Activated naive CD4-positive, alpha-beta T cell treated with anti-CD3 and anti-CD28 coated beads for 36 hours (primary cell): ENCODE data around the gene NRF1. TPM values are rescaled to one million over a fixed set of nuclear protein-coding genes. Genes with fewer than 3 reads are reported as not detected.

ENCODE experiments used
- CTCF ChIA-PET: fragments of 350-600 bp; sonication (Branson Sonifier 250); formaldehyde crosslinking; loops from one replicate; lab custom pipeline; 2021; ENCODE audit warnings: antibody characterized with exemption; lab: Charles Lee
- DNase-seq: peaks from one replicate; pipeline ENCODE4 v3.0.0-alpha.2; 2020
- H3K27ac Mint-ChIP-seq: one replicate; pipeline ENCODE4 v1.8.0; 2021; ENCODE audit warnings: mild to moderate bottlenecking, mixed read lengths
- H3K27me3 Mint-ChIP-seq: one replicate; pipeline ENCODE4 v1.8.0; 2021; ENCODE audit warnings: low read depth, mixed read lengths
- H3K36me3 Mint-ChIP-seq: one replicate; pipeline ENCODE4 v1.8.0; 2021; ENCODE audit warnings: low read depth, mixed read lengths
- H3K4me1 Mint-ChIP-seq: one replicate; pipeline ENCODE4 v1.8.0; 2021; ENCODE audit warnings: low read depth, mixed read lengths
- H3K4me3 Mint-ChIP-seq: one replicate; pipeline ENCODE4 v1.8.0; 2021; ENCODE audit warnings: mild to moderate bottlenecking, moderate library complexity, mixed read lengths
- H3K9me3 Mint-ChIP-seq: one replicate; pipeline ENCODE4 v1.8.0; 2021; ENCODE audit warnings: mixed read lengths
- intact Hi-C: fragments of 100-400 bp; cut with micrococcal nuclease; formaldehyde crosslinking; loops from one replicate; pipeline ENCODE4 v1.15.1; 2023
- total RNA-seq, 2 experiments: library from RNA; stranded (reverse); gene quantifications; one replicate each; pipeline ENCODE4 v1.2.3, GENCODE V29; 2021

The NRF1 gene
- total RNA-seq, 2 experiments from 2014 or later: 18.5 to 21.5 TPM

DNA sequence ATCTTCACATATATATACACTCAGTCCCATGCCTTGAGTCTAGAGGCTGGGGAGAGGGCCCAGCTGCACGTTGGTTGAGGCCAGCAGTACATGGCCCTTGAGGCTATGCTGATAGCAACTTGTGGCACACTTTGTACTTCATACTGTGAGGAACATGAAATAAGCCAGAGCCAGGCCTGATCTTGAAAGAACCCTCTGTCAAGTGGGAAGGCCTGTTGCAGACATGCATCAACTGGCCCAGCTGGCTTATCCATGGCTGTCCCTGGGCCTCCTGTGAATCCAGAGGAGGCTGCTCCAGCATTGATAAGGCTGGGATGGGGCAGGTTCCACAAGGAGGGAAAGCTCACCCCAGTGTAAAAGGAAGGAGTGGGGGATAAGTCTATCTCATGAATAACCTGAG is 140.4 kb downstream of the NRF1 start:
- H3K27ac Mint-ChIP-seq: no peak overlapping the region
- H3K4me3 Mint-ChIP-seq: no peak overlapping the region
- H3K4me1 Mint-ChIP-seq: no peaks in the 10 kb centered on the region
- H3K9me3 Mint-ChIP-seq: no peaks in the 10 kb centered on the region
- DNase-seq: no peak
- H3K36me3 Mint-ChIP-seq: peaks cover 13% of the 10 kb centered on the region
- CTCF ChIA-PET: no interaction called here
- intact Hi-C loops: no loop called here
- H3K27me3 Mint-ChIP-seq: no peaks in the 10 kb centered on the region

DNA sequence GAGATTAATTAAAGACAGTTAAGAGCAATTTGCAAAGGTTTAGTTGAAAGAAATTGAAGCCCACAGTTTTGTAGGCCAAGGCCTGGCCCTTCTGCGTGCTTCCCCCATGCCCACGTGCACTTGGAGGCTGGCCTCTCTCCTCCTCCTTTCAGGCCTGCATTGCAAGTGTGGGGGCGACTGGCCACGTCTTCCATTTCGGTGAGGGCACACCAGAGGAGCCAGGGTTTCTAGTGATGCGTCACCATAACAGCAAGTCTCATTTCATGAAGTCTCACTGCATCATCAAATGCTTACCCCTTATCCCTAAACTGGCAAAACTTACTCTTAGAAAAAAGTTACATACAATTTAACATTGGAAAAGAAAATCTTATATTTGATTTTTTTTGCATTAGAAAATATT is 141.2 kb downstream of the NRF1 start:
- H3K4me3 Mint-ChIP-seq: no peak overlapping the region
- H3K27ac Mint-ChIP-seq: no peak overlapping the region
- H3K27me3 Mint-ChIP-seq: no peaks in the 10 kb centered on the region
- H3K36me3 Mint-ChIP-seq: peaks cover 15% of the 10 kb centered on the region
- intact Hi-C loops: no loop called here
- CTCF ChIA-PET: interaction anchor here (0.7 kb wide), 1 partner anchor 385 kb away, joined by 5 read pairs; no protein-coding TSS in a partner anchor
- DNase-seq: no peak
- no peaks in the 10 kb centered on the region for H3K9me3 Mint-ChIP-seq
- H3K4me1 Mint-ChIP-seq: no peaks in the 10 kb centered on the region

DNA sequence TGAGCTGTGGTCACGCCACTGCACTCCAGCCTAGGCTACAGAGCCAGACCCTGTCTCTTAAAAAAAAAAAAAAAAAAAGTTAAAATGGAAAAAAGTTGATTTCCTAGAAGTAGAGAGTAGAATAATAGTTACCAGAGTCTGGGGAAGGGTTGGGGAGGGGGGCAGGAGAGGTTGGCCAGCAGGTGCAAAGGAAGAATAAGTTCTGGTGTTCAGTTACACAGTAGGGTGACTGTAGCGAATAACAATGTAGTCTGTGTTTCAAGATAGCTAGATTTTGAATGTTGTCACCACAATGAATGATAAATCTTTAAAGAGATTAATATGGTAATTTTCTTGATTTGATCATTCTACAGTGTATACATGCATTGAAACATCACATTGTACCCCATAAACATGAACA is 142.9 kb downstream of the NRF1 start:
- H3K27me3 Mint-ChIP-seq: no peaks in the 10 kb centered on the region
- CTCF ChIA-PET: interaction anchor here (0.6 to 0.7 kb wide), 2 partner anchors 12 to 1407 kb away, joined by 3 to 6 read pairs; no protein-coding TSS in a partner anchor
- H3K27ac Mint-ChIP-seq: no peak overlapping the region
- no peak for DNase-seq
- no peaks in the 10 kb centered on the region for H3K9me3 Mint-ChIP-seq
- peaks cover 15% of the 10 kb centered on the region for H3K36me3 Mint-ChIP-seq
- intact Hi-C loops: no loop called here
- H3K4me1 Mint-ChIP-seq: no peaks in the 10 kb centered on the region
- H3K4me3 Mint-ChIP-seq: no peak overlapping the region

DNA sequence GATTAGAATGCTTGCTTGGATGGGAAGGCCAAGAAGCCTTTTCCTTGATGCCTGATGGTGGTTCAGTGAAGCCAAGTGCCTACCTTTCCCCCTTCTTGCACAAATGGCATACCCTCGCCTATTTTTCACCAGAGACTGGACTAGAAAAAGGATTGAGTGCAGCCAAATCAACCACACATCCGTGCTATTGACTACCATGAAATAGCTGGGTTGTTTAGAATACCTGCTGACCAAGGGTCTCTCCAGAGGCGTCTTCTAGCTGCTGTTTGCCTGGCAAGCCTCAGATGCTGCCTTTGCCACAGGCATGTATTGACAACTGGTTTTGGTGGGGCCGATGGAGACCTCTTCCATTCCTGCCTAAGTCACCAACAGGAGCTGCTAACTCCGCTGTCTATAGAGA is 146.5 kb downstream of the NRF1 start:
- H3K9me3 Mint-ChIP-seq: no peaks in the 10 kb centered on the region
- no peak overlapping the region for H3K27ac Mint-ChIP-seq
- intact Hi-C loops: no loop called here
- no peaks in the 10 kb centered on the region for H3K27me3 Mint-ChIP-seq
- no peak overlapping the region for H3K4me3 Mint-ChIP-seq
- H3K36me3 Mint-ChIP-seq: peaks cover 13% of the 10 kb centered on the region
- CTCF ChIA-PET: no interaction called here
- H3K4me1 Mint-ChIP-seq: no peaks in the 10 kb centered on the region
- DNase-seq: no peak

DNA sequence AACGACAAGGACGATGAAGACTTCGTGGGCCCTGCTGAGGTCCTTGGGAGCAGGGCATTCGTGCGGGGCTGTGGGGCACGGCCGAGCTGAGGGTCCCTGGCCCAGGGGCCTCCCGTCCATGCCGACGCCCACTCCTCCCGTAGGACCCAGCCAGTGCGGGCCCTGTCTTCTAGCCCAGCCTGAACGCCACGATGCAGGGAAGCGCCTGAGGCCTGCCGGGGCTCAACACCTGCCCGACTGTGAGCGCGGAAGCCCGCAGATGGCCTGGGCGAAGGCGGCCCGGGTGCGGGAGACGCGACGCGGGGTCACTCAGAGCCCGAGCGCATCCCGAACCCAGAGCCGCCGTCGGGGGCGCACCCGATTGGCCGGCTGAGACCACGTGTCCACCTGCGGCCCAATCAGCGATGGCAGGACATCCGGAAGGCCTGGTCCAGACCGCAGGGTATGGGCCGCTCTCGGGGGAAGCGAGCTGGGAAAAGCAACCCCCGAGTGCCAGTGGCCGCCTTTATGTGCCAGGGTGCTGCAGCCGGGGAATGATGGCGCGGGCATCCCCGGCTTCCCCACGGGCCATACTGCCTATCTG is 151.0 kb downstream of the NRF1 start:
- no peak overlapping the region for H3K27ac Mint-ChIP-seq
- intact Hi-C loops: no loop called here
- no peak overlapping the region for H3K4me3 Mint-ChIP-seq
- CTCF ChIA-PET: interaction anchor here (1.1 kb wide), 1 partner anchor 63 kb away, joined by 3 read pairs; no protein-coding TSS in a partner anchor
- H3K27me3 Mint-ChIP-seq: no peaks in the 10 kb centered on the region
- H3K4me1 Mint-ChIP-seq: no peaks in the 10 kb centered on the region
- H3K36me3 Mint-ChIP-seq: no peaks in the 10 kb centered on the region
- no peaks in the 10 kb centered on the region for H3K9me3 Mint-ChIP-seq
- no peak for DNase-seq

DNA sequence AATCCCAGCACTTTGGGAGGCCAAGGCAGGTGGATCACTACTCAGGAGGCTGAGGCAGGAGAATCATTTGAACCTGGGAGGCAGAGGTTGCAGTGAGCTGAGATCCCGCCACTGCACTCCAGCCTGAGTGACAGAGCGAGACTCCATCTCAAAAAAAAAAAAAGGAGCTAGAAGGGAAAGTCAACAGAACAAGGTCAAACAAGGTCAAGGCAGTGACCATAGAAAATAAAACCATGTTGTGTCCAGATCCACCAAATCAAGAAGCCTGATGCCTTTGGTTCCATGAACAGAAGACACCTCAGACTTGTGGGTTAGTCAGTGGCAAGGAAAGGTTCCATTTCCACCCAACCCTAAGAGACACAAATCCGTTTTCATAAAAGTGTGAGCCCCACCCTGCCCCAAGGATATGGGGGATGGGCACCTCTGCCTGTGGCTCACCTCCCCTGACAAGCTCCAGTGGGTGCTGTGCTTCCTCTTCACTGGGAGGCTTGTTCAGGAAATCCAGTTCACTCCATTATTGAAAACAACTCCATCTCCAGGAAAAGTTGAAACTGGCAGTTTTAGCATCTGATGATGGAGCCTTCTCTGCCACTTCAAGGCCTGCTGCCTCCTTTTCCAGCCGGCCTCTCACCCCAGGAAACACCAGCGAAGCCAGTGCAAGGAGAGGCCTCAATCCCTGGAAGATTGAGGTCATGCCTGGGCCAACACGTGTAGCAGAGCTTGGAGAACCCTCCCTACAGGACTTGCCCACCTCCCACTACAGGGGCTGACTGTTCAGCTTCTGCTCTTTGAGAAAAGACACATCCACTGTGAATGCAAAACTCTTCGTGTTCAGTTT is 152.9 kb downstream of the NRF1 start:
- no peaks in the 10 kb centered on the region for H3K36me3 Mint-ChIP-seq
- DNase-seq: no peak
- intact Hi-C loops: no loop called here
- H3K27ac Mint-ChIP-seq: no peak overlapping the region
- no peaks in the 10 kb centered on the region for H3K27me3 Mint-ChIP-seq
- no peak overlapping the region for H3K4me3 Mint-ChIP-seq
- CTCF ChIA-PET: interaction anchor here (0.6 to 1.5 kb wide), 4 partner anchors 16 to 1497 kb away, joined by 3 to 5 read pairs (median 4); no protein-coding TSS in a partner anchor
- H3K4me1 Mint-ChIP-seq: no peaks in the 10 kb centered on the region
- H3K9me3 Mint-ChIP-seq: no peaks in the 10 kb centered on the region

DNA sequence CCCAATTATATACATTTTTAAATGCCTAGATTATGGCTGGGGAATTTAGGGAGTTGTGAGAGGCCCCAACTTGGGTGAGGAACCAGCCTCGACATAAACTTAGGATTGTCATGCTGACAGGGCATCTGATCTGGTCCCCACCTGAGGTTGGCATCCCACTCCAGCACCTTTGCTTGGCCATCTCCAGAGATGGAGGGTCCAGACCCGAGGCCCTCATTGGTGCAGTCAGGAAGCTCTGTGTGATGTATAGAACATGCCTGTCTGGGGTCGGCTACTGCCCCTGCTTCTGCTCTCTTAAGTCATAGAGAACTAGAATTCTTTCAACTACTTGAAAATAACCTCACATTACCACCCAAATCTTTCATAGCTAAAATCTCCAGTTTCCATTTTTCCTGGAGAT is 153.8 kb downstream of the NRF1 start:
- Mint-ChIP-seq H3K4me3 (no peak overlapping the region), H3K4me1 (no peaks in the 10 kb centered on the region), H3K27ac (no peak overlapping the region), H3K9me3 (no peaks in the 10 kb centered on the region), H3K27me3 (no peaks in the 10 kb centered on the region), H3K36me3 (no peaks in the 10 kb centered on the region)
- CTCF ChIA-PET: interaction anchor here (1.5 kb wide), 1 partner anchor 65 kb away, joined by 4 read pairs; no protein-coding TSS in a partner anchor
- DNase-seq: no peak
- intact Hi-C loops: no loop called here

DNA sequence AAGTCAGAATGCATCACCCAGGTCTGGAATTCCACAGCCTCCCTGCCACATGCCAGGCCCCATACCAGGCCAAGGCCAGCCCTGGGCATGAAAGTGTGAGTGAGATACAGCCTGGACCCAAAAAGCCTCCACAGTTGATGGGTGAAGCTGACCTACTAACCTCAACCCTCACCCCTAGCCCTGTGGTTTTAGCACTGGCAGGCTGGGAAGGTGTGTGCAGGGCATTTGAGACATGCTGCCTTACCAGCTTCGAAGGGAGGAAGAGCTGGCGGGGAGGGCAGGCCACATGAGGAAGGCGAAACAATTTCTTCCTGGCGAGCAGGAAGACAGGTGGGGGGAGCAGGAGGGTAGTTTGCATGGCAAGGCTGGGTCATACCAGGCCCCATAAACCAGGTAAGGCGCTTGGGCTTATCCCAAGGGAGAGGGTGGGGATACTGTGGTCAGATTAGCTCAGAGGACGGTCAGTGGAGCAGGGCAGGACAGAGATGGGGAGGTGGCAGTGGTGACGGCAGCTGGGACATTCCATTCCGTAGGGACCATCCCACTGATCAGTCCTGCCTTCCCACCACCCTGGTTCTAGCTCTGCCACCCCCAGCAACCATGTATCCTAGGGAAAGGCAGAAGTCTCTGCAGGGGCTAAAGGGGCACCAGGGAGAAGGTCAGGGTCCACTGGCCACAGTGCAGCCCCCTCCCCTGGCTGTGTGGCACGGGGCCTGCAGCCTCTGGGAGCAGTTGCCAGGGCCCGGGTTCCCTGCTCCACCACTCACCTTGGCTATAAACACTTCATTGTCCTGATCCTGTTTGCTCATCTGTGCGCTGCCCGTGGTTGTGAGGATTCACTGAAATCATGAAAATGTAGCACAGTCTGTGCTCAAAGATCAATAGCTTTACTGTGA is 155.8 kb downstream of the NRF1 start:
- no peaks in the 10 kb centered on the region for H3K9me3 Mint-ChIP-seq
- H3K27me3 Mint-ChIP-seq: no peaks in the 10 kb centered on the region
- H3K4me1 Mint-ChIP-seq: no peaks in the 10 kb centered on the region
- H3K27ac Mint-ChIP-seq: no peak overlapping the region
- H3K36me3 Mint-ChIP-seq: no peaks in the 10 kb centered on the region
- no peak for DNase-seq
- intact Hi-C loops: no loop called here
- H3K4me3 Mint-ChIP-seq: no peak overlapping the region
- CTCF ChIA-PET: interaction anchor here (0.5 to 1.6 kb wide), 2 partner anchors 10 to 13 kb away, joined by 6 to 7 read pairs; no protein-coding TSS in a partner anchor

DNA sequence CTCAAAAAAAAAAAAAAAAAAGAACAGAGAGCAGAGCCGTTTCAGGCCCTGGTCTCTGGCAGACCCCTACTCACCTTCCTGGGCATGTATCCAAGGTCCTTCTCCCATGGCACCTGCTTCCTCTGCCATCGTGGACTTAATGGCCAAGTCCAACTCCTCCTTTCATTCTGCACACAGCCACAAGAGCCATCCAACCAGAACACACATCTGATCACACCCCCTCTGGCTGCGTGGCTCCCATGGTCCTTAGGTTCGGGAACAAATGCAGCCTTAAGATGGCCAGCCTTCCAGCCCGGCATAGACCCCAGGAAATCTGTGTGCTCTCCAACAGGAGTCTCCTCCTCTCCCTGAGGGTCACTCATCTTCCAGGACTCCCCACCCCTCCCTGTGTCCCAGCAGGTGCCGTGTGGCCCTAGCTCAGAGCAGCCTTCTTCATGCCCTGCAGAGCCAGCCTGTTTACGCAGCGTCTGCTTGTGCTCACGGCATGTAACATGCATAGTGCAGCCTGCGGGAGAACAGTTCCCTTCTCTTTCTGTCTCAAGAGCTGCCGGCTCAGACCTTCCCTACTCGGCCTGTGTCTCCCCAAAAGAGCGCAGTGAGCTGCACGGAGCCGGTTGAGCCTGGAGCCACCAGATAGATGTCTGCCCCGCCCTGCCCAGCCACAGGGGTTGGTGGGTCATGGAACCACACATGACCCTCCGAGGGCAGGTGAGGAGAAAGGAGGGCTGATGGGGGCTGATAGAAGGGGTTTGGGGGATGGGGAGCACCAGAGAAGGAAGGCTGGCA is 157.3 kb downstream of the NRF1 start:
- H3K4me1 Mint-ChIP-seq: no peaks in the 10 kb centered on the region
- CTCF ChIA-PET: interaction anchor here (1.6 kb wide), 1 partner anchor 8 kb away, joined by 7 read pairs; no protein-coding TSS in a partner anchor

DNA sequence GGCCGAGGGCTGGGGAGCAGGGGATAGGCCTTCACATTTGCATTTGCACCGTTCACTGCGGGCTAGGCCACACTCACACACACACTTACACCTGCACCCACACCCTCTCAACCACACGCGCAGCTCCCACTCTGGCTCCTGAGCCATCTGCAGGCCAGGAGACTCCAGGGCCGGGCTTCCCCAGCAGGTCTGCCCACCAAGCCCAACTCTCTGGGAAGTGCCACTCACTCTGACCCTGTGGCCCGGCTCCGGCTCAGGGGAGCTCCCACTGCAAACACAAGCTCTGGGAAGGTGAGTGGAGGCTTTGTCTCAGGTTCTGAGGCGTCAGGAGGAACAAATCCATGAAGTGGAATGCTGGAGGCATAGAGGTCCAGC is 157.9 kb downstream of the NRF1 start:
- CTCF ChIA-PET: no interaction called here
- no peak overlapping the region for H3K27ac Mint-ChIP-seq
- DNase-seq: no peak
- no peaks in the 10 kb centered on the region for H3K27me3 Mint-ChIP-seq
- no peak overlapping the region for H3K4me3 Mint-ChIP-seq
- no peaks in the 10 kb centered on the region for H3K36me3 Mint-ChIP-seq
- no peaks in the 10 kb centered on the region for H3K4me1 Mint-ChIP-seq
- H3K9me3 Mint-ChIP-seq: no peaks in the 10 kb centered on the region
- intact Hi-C loops: no loop called here

More for the DNA sequence above, 157.3 kb downstream of the NRF1 start:
- Mint-ChIP-seq H3K4me3 (no peak overlapping the region), H3K27me3 (no peaks in the 10 kb centered on the region), H3K36me3 (no peaks in the 10 kb centered on the region), H3K9me3 (no peaks in the 10 kb centered on the region), H3K27ac (no peak overlapping the region)
- intact Hi-C loops: no loop called here
- no peak for DNase-seq

DNA sequence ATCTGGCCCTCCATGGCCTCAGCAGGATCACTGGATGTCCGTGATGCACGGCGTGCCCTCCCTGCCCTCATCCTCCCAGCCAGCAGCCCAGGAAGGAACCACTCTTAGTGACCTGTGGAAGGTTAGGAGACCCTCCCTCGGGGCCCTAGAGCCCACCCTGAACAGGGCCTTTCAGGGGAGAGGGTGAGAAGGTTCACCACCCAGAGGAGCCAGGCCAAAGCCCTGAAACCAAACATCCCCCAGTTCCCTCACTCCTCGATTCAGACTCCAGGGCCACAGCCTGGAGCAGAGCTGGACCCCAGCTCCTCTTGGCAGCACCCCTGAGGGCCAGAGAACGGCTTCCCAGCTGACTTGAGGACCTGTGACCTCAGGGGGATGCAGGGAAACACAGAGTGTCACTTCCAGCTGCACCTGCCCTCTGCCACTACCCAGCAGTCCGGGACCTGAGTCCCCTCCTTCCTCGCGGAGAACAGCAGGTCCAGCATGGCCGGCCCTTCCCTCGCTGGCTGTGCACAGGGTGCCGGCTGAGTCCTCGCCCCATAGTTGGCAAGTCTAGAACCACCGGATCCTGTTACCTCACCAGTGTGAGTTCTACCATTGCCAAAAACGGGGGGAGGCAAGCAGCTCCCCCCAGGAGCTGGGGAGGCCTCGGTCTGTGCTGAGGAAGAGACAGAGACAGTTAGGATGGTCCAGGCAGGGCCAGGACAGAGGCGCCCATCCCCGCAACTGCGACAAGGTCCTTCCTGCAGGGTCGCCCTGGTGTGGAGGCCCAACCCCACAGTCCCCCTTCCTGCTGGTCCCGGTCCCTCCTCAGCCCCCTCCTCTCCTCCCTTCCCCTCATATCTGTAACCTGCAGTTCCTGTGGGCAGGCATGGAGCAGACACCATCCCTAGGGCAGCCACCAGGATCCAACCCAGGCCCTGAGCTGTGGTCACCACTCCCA is 158.6 kb downstream of the NRF1 start:
- Mint-ChIP-seq H3K4me3 (no peak overlapping the region), H3K4me1 (no peaks in the 10 kb centered on the region), H3K27me3 (no peaks in the 10 kb centered on the region), H3K9me3 (no peaks in the 10 kb centered on the region), H3K27ac (no peak overlapping the region), H3K36me3 (no peaks in the 10 kb centered on the region)
- CTCF ChIA-PET: no interaction called here
- intact Hi-C loops: no loop called here
- no peak for DNase-seq
